ENCODE measurements around the gene PPP1R2.

DNA sequence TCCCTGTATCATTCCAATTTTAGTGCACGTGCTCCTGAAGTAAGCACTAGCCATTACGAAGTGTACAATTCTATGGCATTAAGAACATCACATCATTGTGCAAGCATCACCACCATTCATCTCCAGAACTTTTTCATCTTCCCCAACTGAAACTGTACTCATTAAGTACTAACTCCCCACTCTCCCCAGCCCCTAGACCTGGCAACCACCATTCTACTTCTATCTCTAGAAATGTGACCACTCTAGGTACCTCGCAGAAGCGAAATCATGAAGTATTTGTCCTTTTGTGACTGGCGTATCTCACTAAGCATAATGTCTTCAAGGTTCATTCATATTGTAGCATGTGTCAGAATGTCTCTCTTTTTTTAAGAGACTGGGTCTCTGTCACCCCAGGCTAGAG, 11.4 kb downstream of the PPP1R2 start:
- TF ChIP-seq FOXM1 (IDR thresholded peaks at IDR 0.05; ENCODE audit: borderline replicate concordance) (no peak), FOXK2 (IDR thresholded peaks at IDR 0.05) (no peak), SP1 (IDR thresholded peaks at IDR 0.05) (no peak), LEF1 (IDR thresholded peaks at IDR 0.05; ENCODE audit: borderline replicate concordance) (no peak), ELF4 (IDR thresholded peaks at IDR 0.05) (no peak)
- TF ChIP-seq, protein P1, sequence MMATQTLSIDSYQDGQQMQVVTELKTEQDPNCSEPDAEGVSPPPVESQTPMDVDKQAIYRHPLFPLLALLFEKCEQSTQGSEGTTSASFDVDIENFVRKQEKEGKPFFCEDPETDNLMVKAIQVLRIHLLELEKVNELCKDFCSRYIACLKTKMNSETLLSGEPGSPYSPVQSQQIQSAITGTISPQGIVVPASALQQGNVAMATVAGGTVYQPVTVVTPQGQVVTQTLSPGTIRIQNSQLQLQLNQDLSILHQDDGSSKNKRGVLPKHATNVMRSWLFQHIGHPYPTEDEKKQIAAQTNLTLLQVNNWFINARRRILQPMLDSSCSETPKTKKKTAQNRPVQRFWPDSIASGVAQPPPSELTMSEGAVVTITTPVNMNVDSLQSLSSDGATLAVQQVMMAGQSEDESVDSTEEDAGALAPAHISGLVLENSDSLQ (IDR thresholded peaks at IDR 0.05): no peak

Data from HEK293T (cell line).